Endothelial cell of umbilical vein (primary cell): ENCODE results near the gene TUBGCP3. TPM values are rescaled to one million over a fixed set of nuclear protein-coding genes. Genes with fewer than 3 reads are reported as not detected.

Experiments used
- BruUV-seq: library from RNA; stranded (reverse); fragments of 400-500 nt; replicated peaks from 2 replicates; lab custom pipeline; 2021; lab: Mats Ljungman, UMichigan
- CTCF ChIA-PET: fragments of 300-600, 350-600 bp; sonication (Branson Sonifier 250); formaldehyde crosslinking; loops from one replicate; lab custom pipeline; 2021; ENCODE audit warnings: antibody characterized with exemption, inconsistent platforms; lab: Charles Lee
- POLR2A ChIA-PET: fragments of 300-600, 350-600 bp; sonication (Branson Sonifier 250); formaldehyde crosslinking; loops from one replicate; lab custom pipeline; 2021; ENCODE audit warnings: antibody characterized with exemption, inconsistent platforms; lab: Charles Lee
- DNase-seq: peaks from one replicate; pipeline ENCODE4 v3.0.0-alpha.2; 2011; ENCODE audit warnings: low read depth, low spot score
- FAIRE-seq: peaks from 2 replicates; lab custom pipeline; 2011; peaks lifted over from hg19 to GRCh38; lab: Jason Lieb, UNC
- H2AFZ ChIP-seq: 2 replicates; pipeline ENCODE4 v1.6.0; 2012; ENCODE audit warnings: low read depth, low read length, control low read depth, inconsistent platforms
- H3K27ac ChIP-seq: 2 replicates; pipeline ENCODE4 v1.5.1; 2011; ENCODE audit warnings: low read depth, mild to moderate bottlenecking, control low read depth, low read length, moderate library complexity; ENCODE audit not compliant: insufficient read depth
- H3K27me3 ChIP-seq, 2 experiments: 2 replicates each; pipeline versions ENCODE4 v1.6.0 to v1.6.1; 2011; ENCODE audit warnings: low read length in 2 of 2, mixed read lengths in 1 of 2; ENCODE audit not compliant: control insufficient read depth in 2 of 2, insufficient read depth in 2 of 2
- H3K36me3 ChIP-seq, 2 experiments: 2 replicates in 1 of 2; 3 replicates in 1 of 2; pipeline ENCODE4 v1.5.1; 2011; ENCODE audit warnings: low read length in 2 of 2, mild to moderate bottlenecking in 1 of 2, moderate library complexity in 1 of 2; ENCODE audit not compliant: control insufficient read depth in 2 of 2, insufficient read depth in 2 of 2; ENCODE audit errors: extremely low read depth in 1 of 2
- H3K4me1 ChIP-seq: 3 replicates; pipeline ENCODE4 v1.5.1; 2011; ENCODE audit warnings: mild to moderate bottlenecking, low read length; ENCODE audit not compliant: control insufficient read depth, insufficient read depth; ENCODE audit errors: extremely low read depth
- H3K4me2 ChIP-seq: 2 replicates; pipeline ENCODE4 v1.6.1; 2011; ENCODE audit warnings: low read length, control low read depth, mixed read lengths; ENCODE audit not compliant: insufficient read depth
- H3K4me3 ChIP-seq, 3 experiments: fragments of 200-600 bp in 1 of 3; sonication (generic), shearing (Covaris generic) in 1 of 3; replicated peaks in 1 of 3; 2 replicates each; pipeline ENCODE4 v1.5.1; 2011 to 2016; ENCODE audit warnings: control low read depth in 3 of 3, low read length in 3 of 3, mild to moderate bottlenecking in 2 of 3, inconsistent platforms in 1 of 3, low read depth in 1 of 3, moderate library complexity in 1 of 3; ENCODE audit not compliant: insufficient read depth in 1 of 3
- H3K79me2 ChIP-seq: 2 replicates; pipeline ENCODE4 v1.6.0; 2012; ENCODE audit warnings: low read length, inconsistent platforms; ENCODE audit not compliant: control insufficient read depth, insufficient read depth
- H3K9ac ChIP-seq: replicated peaks from 2 replicates; pipeline ENCODE3; 2011; ENCODE audit warnings: low read length, control low read depth; ENCODE audit not compliant: insufficient read depth; ENCODE audit errors: extremely low read depth
- H3K9me1 ChIP-seq: replicated peaks from 3 replicates; pipeline ENCODE4 v1.6.0; 2011; ENCODE audit warnings: mild to moderate bottlenecking, low read length; ENCODE audit not compliant: control insufficient read depth, insufficient read depth; ENCODE audit errors: extremely low read depth
- H3K9me3 ChIP-seq: replicated peaks from 2 replicates; pipeline ENCODE4 v1.5.1; 2012; ENCODE audit warnings: low read length, inconsistent platforms; ENCODE audit not compliant: control insufficient read depth, insufficient read depth
- H4K20me1 ChIP-seq: replicated peaks from 2 replicates; pipeline ENCODE3; 2011; ENCODE audit warnings: mild to moderate bottlenecking, low read length; ENCODE audit not compliant: control insufficient read depth, insufficient read depth; ENCODE audit errors: extremely low read depth
- EZH2 ChIP-seq: IDR thresholded peaks from 2 replicates; pipeline ENCODE4 v1.6.1; 2012; ENCODE audit warnings: borderline replicate concordance, low read depth, mild to moderate bottlenecking, moderate library complexity, low read length, inconsistent platforms; ENCODE audit not compliant: severe bottlenecking
- FOS ChIP-seq: IDR thresholded peaks from 2 replicates; pipeline ENCODE4 v1.6.1; 2011; ENCODE audit warnings: mild to moderate bottlenecking, low read length, moderate library complexity, borderline replicate concordance; ENCODE audit not compliant: insufficient read depth
- GATA2 ChIP-seq: IDR thresholded peaks from 2 replicates; pipeline ENCODE4 v1.7.0; 2011; ENCODE audit warnings: low read depth, mild to moderate bottlenecking, moderate library complexity, mixed read lengths, low read length; ENCODE audit not compliant: insufficient read length, insufficient read depth
- JUN ChIP-seq: IDR thresholded peaks from 2 replicates; pipeline ENCODE4 v1.6.1; 2011; ENCODE audit warnings: borderline replicate concordance, low read depth; ENCODE audit not compliant: insufficient read length, insufficient read depth
- MYC ChIP-seq: IDR thresholded peaks from one replicate; pipeline ENCODE4 v1.6.1; 2011; ENCODE audit warnings: mild to moderate bottlenecking, low read depth, low read length
- POLR2A ChIP-seq: IDR thresholded peaks from 2 replicates; pipeline ENCODE4 v1.6.1; 2012; ENCODE audit warnings: low read depth, mild to moderate bottlenecking, control low read depth, low read length
- POLR2AphosphoS5 ChIP-seq: IDR thresholded peaks from 2 replicates; pipeline ENCODE4 v1.6.1; 2012; ENCODE audit warnings: low read depth, mild to moderate bottlenecking, control low read depth, low read length, moderate library complexity; ENCODE audit not compliant: insufficient read depth
- dilution Hi-C: fragments of 300-500 bp; cut with MboI; formaldehyde crosslinking; loops from one replicate; pipeline ENCODE4 v1.15.0; 2019; ENCODE audit warnings: low sequenced_read_pairs; ENCODE audit not compliant: extremely low pct_ligation_motif_present
- intact Hi-C: fragments of 100-400 bp; cut with micrococcal nuclease; formaldehyde crosslinking; loops from one replicate; pipeline ENCODE4 v1.10.0; 2022
- polyA plus RNA-seq, 4 experiments: library from polyadenylated mRNA; depleted of rRNA in 3 of 4; stranded (reverse) in 3 of 4; unstranded in 1 of 4; fragments of >200 nt; gene quantifications; 2 replicates each; pipeline versions ENCODE4 v1.2.1 to v1.2.3, GENCODE V29; 2011 to 2012; ENCODE audit warnings: missing spikeins in 1 of 4
- total RNA-seq: library from RNA; stranded (reverse); gene quantifications from 2 replicates; pipeline ENCODE4 v1.2.3, GENCODE V29; 2021
- TF ChIP-seq, protein P1 (sequence below), 2 donors: IDR thresholded peaks; 1 replicate in 1 of 2; 2 replicates in 1 of 2; pipeline ENCODE4 v1.5.1; 2011; ENCODE audit warnings: low read length in 2 of 2, mild to moderate bottlenecking in 2 of 2, moderate library complexity in 2 of 2, control low read depth in 1 of 2, inconsistent platforms in 1 of 2, low read depth in 1 of 2; ENCODE audit not compliant: insufficient read depth in 1 of 2; ENCODE audit errors: extremely low read depth in 1 of 2
- TF ChIP-seq, protein P2 (sequence below): IDR thresholded peaks from 2 replicates; pipeline ENCODE4 v1.6.1; 2011; ENCODE audit not compliant: insufficient read depth, insufficient read length

Gene TUBGCP3
- total and polyA plus RNA-seq, 2 donors (not counting 3 experiments of a cell fraction or from before 2014, with no cell fraction given): 36.4 to 47.7 TPM

DNA sequence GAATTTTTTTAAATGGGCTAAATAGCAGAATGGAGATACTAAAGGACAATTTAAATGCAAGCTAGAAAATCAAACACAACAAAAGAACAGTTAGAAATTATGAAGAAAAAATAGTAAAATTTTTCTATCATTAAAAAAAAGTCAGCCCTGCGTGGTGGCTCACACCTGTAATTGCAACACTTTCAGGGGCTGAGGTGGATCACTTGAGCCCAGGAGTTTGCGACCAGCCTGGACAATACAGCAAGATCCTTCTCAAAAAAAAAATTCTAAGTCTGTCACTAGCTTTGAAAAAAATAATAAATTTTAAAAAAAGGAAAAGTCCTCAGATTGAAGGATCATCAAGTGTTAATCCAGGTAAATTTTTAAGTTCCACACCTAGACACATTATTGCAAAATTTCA lies 7.7 kb downstream of the TUBGCP3 start:
- Histone ChIP-seq H3K79me2 (peaks cover 97% of the 10 kb centered on the region), H4K20me1 (no peaks in the 10 kb centered on the region), H2AFZ (no peak overlapping the region), H3K4me3 (no peak overlapping the region), H3K4me1 (peaks cover 6% of the 10 kb centered on the region), H3K4me2 (no peak overlapping the region), H3K9me1 (no peaks in the 10 kb centered on the region), H3K27me3 (no peaks in the 10 kb centered on the region), H3K9ac (no peak overlapping the region), H3K36me3 (no peaks in the 10 kb centered on the region), H3K9me3 (no peaks in the 10 kb centered on the region), H3K27ac (no peak overlapping the region)
- BruUV-seq: no TSS peak
- dilution Hi-C loops (no loop called here), intact Hi-C loops (no loop called here)
- CTCF ChIA-PET: interaction anchor here (1.5 kb wide), 1 partner anchor 21 kb away, joined by 3 read pairs; no protein-coding TSS in a partner anchor
- FAIRE-seq (no peak), DNase-seq (no peak)
- POLR2A ChIA-PET: no interaction called here
- no peak for TF ChIP-seq POLR2AphosphoS5
- TF ChIP-seq, protein P1, sequence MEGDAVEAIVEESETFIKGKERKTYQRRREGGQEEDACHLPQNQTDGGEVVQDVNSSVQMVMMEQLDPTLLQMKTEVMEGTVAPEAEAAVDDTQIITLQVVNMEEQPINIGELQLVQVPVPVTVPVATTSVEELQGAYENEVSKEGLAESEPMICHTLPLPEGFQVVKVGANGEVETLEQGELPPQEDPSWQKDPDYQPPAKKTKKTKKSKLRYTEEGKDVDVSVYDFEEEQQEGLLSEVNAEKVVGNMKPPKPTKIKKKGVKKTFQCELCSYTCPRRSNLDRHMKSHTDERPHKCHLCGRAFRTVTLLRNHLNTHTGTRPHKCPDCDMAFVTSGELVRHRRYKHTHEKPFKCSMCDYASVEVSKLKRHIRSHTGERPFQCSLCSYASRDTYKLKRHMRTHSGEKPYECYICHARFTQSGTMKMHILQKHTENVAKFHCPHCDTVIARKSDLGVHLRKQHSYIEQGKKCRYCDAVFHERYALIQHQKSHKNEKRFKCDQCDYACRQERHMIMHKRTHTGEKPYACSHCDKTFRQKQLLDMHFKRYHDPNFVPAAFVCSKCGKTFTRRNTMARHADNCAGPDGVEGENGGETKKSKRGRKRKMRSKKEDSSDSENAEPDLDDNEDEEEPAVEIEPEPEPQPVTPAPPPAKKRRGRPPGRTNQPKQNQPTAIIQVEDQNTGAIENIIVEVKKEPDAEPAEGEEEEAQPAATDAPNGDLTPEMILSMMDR (IDR thresholded peaks at IDR 0.05; ENCODE audit: extremely low read depth in 1 of 2, insufficient read depth in 1 of 2, low read depth in 1 of 2, low read length in 2 of 2): no peak
- no peak for TF ChIP-seq FOS
- no peak for TF ChIP-seq JUN

DNA sequence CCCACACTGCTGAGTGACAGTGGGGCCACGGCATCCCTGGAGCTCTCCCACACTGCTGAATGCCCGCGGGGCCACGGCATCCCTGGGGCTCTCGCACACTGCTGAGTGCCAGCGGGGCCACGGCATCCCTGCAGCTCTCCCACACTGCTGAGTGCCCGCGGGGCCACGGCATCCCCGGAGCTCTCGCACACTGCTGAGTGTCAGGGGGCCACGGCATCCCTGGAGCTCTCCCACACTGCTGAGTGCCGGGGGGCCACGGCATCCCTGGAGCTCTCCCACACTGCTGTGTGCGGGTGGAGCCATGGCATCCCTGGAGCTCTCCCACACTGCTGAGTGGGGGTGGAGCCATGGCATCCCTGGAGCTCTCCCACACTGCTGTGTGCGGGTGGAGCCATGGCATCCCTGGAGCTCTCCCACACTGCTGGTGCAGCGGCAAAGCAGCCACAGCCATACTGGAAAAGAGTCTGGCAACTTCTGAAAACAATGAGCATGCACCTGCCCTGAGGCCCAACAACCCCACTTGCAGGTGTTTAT lies 8.6 kb downstream of the TUBGCP3 start:
- Histone ChIP-seq H3K79me2 (peaks cover 97% of the 10 kb centered on the region), H3K36me3 (no peaks in the 10 kb centered on the region), H3K4me3 (no peak overlapping the region), H4K20me1 (no peaks in the 10 kb centered on the region), H3K27me3 (no peaks in the 10 kb centered on the region), H3K9me3 (no peaks in the 10 kb centered on the region), H3K4me1 (peaks cover 15% of the 10 kb centered on the region), H3K9me1 (no peaks in the 10 kb centered on the region), H2AFZ (no peak overlapping the region), H3K4me2 (no peak overlapping the region), H3K27ac (no peak overlapping the region), H3K9ac (no peak overlapping the region)
- intact Hi-C loops: no loop called here
- CTCF ChIA-PET: interaction anchor here (1.5 kb wide), 1 partner anchor 20 kb away, joined by 3 read pairs; no protein-coding TSS in a partner anchor
- DNase-seq (no peak), FAIRE-seq (no peak)
- dilution Hi-C loops: no loop called here
- BruUV-seq: no TSS peak
- TF ChIP-seq EZH2 (no peak), GATA2 (no peak), POLR2AphosphoS5 (no peak), MYC (no peak), FOS (no peak), POLR2A (no peak), JUN (no peak)
- TF ChIP-seq, protein P1 (IDR thresholded peaks at IDR 0.05; ENCODE audit: extremely low read depth in 1 of 2, insufficient read depth in 1 of 2, low read depth in 1 of 2, low read length in 2 of 2): no peak
- TF ChIP-seq, protein P2, sequence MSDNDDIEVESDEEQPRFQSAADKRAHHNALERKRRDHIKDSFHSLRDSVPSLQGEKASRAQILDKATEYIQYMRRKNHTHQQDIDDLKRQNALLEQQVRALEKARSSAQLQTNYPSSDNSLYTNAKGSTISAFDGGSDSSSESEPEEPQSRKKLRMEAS: no peak
- POLR2A ChIA-PET: no interaction called here
